HG03175 (cell line): ENCODE data around the gene SEC23A.
"Not testable (repeated sequence)": the region's sequence is repeated elsewhere in the genome, so short reads cannot be mapped to it uniquely, and the experiment has no call there.

ENCODE experiments used
- ATAC-seq: cut with Tn5 transposase; IDR thresholded peaks from one replicate; pipeline ENCODE4 v1.9.1; 2021; ENCODE audit warnings: mild to moderate bottlenecking, moderate library complexity; ENCODE audit not compliant: unreplicated experiment

The SEC23A gene

DNA sequence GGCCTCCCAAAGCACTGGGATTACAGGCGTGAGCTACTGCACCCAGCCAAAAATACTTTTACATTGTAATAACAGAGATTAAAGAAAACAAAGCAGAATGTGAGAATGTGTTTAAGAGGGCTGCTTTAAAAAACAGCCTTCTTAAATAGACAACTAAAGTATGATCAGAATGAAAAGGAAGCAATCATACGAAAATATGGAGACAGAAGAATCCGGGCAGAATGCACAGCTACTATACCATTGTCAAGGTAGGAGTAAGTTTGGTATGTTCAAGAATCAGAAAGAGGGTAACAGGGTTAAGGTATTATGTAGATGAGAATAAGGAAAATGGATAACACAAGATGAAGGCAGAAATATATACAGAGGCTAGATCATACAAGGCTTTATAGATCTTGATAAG is 8.5 kb downstream of the SEC23A start:
- no peak for ATAC-seq

- ATAC-seq, result no peak
These were observed 11.3 kb downstream of the SEC23A start for GRCh38 chr14:39091716-39092115.

DNA sequence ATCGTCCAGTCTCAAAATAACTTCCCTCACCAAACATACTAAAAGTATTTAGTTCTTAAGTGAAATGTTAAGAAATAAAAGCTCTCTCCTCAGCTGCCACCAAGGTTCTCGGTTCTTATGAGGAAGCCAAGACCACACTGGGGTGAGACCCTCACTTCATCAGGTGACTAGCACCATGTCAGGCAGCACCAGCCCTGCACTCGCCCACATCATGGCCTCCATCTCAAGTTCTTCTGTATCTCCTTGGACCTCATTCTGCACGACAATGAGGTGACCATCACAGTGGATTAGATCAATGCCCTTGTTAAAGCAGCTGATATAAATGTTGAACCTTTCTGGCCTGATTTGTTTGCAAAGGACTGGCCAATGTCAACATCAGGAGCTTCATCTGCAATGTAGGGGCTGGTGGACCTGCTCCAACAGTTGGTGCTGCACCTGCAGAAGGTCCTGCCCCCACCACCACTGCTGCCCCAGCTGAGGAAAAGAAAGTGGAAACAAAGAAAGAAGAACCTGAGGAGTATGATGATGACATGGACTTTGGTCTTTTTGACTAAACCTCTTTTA is 12.4 kb downstream of the SEC23A start:
- no peak for ATAC-seq

GRCh38 chr14:39087493-39087892 is 15.5 kb downstream of the SEC23A start:
- ATAC-seq, result no peak

GRCh38 chr14:39085933-39086332 is 17.1 kb downstream of the SEC23A start:
- ATAC-seq, result no peak

DNA sequence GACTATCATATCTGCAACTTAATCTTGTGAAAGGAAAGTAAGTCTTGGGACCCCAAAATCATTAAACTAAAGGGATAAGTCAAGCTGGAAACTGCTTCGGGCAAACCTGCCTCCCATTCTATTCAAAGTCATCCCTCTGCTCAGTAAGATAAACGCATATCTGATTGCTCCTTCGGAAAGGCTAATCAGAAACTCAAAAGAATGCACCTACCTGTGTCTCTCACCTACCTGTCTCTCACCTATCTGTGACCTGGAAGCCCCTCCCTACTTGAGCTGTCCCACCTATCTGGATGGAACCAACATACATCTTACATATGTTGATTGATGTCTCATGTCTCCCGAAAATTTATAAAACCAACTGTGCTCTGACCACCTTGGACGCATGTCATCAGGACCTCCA is 19.9 kb downstream of the SEC23A start:
- ATAC-seq, result no peak

GRCh38 chr14:39080886-39081285 is 22.1 kb downstream of the SEC23A start:
- no peak for ATAC-seq

DNA sequence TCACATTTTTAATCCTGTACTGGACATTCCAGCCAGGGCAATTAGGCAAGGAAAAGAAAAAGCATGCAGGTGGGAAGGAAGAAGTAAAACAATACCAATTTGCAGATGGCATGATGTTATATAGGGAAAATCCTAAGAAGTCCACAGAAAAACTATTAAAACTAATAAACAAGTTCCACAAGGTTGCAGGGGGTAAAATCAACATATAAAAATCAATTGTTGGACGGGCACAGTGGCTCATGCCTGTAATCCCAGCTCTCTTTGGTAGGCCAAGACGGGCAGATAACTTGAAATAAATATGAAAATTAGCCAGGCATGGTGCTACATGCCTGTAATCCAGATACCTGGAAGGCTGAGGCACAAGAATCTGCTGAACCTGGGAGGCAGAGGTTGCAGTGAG is 31.9 kb downstream of the SEC23A start:
- ATAC-seq, result no peak

DNA sequence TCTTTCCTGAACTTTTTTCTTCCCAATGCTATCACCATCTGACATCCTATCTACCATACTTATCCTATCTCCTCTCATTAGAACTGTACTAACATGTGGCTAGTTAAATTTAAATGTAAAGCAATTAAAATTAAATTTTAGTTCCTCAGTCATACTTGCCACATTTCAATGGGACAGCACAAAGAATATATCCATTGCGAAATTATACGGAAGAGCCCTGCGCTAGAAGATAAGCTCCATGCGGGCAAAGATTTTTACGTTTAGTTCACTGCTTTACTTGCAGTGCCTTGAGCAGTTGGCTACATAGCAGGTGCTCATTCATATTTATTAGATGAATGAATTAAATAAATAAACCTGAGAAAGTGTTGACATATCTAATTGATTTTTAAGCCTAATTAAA is 33.1 kb downstream of the SEC23A start:
- no peak for ATAC-seq

GRCh38 chr14:39069169-39069805 is 33.7 kb downstream of the SEC23A start:
- not testable (repeated sequence) for ATAC-seq

GRCh38 chr14:39060818-39061437 is 42.1 kb downstream of the SEC23A start:
- ATAC-seq, result peak; percentile 99

GRCh38 chr14:39055786-39056474 is 47.1 kb downstream of the SEC23A start:
- ATAC-seq, result no peak

GRCh38 chr14:39052869-39053454 is 50.1 kb downstream of the SEC23A start:
- not testable (repeated sequence) for ATAC-seq

DNA sequence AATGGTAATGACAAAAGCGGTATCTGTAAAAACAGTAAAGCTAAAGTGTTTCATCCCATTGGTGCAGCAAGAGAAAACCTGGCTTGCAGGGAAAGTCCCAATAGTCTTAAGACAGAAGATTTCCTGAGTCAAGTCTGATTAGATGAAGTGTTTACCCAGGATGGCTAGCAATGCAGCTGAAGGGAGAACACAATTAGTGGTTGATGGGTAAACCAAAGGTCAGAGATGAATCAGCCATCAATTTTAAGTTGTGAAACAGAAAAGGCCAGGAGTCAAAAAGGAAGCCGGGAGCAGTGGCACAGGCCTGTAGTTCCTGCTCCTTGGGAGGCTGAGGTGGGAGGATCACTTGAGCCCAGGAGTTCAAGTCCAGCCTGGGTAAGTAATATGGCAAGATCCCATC is 52.6 kb downstream of the SEC23A start:
- ATAC-seq, result no peak

- ATAC-seq, result not testable (repeated sequence)
These were observed 57.1 kb downstream of the SEC23A start for GRCh38 chr14:39045889-39046288.

- no peak for ATAC-seq
These were observed 59.6 kb downstream of the SEC23A start for GRCh38 chr14:39043352-39043943.

GRCh38 chr14:39040529-39040928 is 62.5 kb downstream of the SEC23A start:
- ATAC-seq, result no peak

DNA sequence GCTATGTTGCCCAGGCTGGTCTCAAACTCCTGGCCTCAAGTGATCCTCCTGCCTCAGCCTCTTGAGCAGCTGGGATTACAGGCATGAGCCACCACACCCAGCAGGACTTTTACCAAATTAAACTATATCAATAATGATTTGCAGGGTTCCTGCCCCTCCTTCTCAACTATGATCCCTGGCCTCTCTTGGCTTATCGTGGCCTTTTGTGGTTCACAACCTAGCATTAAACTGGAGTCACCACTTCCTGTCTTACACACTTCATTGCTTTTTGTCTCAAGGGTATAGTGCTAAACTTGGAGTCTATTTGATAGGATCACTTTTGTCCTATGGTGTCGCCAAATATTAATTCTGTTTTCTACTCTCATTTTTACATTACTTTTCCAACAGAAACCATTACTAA is 64.5 kb downstream of the SEC23A start:
- ATAC-seq, result no peak

- no peak for ATAC-seq
These were observed 66.3 kb downstream of the SEC23A start for GRCh38 chr14:39036760-39037159.

DNA sequence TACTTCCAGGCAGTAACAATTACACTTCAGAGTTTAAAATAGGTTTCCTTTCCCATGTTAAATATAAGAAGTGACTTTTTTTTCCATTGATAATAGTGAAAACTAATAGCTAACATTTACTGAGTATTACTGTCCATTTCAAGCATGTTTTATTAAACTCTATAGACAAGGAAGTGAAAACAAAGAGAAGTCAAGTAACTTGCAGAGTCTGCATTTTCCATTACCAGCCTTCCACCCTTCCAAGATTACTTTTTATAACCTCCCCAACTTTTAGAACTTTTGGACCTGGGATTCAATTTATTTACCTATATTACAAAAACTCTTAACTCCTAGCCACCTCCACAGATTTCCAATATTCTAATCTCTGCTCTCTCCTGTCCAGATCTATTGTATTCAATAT is 67.7 kb downstream of the SEC23A start:
- ATAC-seq, result no peak
